ENCODE measurements around the gene TNC.

- no peak for TF ChIP-seq POLR2A (IDR thresholded peaks at IDR 0.05)
- no peak for TF ChIP-seq CTCF (IDR thresholded peaks at IDR 0.05)
Measured at GRCh38 chr9:115046824-115047223, 71.1 kb downstream of the TNC start.
